SK-N-SH treated with all-trans-retinoic acid at 6 μM for 48 hours (cell line): ENCODE results near the gene RHAG.

Source experiments
- ARNTL ChIP-seq: fragments of 450-650 bp; formaldehyde crosslinking; IDR thresholded peaks from 2 replicates; pipeline ENCODE4 v1.5.0; 2020; ENCODE audit warnings: low read depth, mild to moderate bottlenecking, moderate library complexity, borderline replicate concordance
- CREB5 ChIP-seq: fragments of 250-450 bp; sonication (Bioruptor Pico); IDR thresholded peaks from 2 replicates; pipeline ENCODE4 v1.5.1; 2020; ENCODE audit warnings: low read depth, mild to moderate bottlenecking, moderate library complexity
- CSDC2 ChIP-seq: fragments of 250-450 bp; sonication (Bioruptor Pico); IDR thresholded peaks from 2 replicates; pipeline ENCODE4 v1.5.0; 2020; ENCODE audit warnings: mild to moderate bottlenecking, moderate library complexity
- PATZ1 ChIP-seq: fragments of 250-450 bp; sonication (Bioruptor Pico); IDR thresholded peaks from 2 replicates; pipeline ENCODE4 v1.8.0; 2020; ENCODE audit warnings: mild to moderate bottlenecking, moderate library complexity, borderline replicate concordance
- RARB ChIP-seq: fragments of 250-450 bp; sonication (Bioruptor Pico); IDR thresholded peaks from 2 replicates; pipeline ENCODE4 v1.8.0; 2021; ENCODE audit warnings: mild to moderate bottlenecking, moderate library complexity
- TOX ChIP-seq: fragments of 250-450 bp; sonication (Bioruptor Pico); IDR thresholded peaks from 2 replicates; pipeline ENCODE4 v1.8.0; 2021; ENCODE audit warnings: mild to moderate bottlenecking, moderate library complexity, borderline replicate concordance
- ZNF565 ChIP-seq: fragments of 450-650 bp; formaldehyde crosslinking; conservative IDR thresholded peaks from 2 replicates; pipeline ENCODE4 v1.5.0; 2020; ENCODE audit warnings: low read depth, mild to moderate bottlenecking, moderate library complexity
- ZNF70 ChIP-seq: fragments of 450-650 bp; formaldehyde crosslinking; IDR thresholded peaks from 2 replicates; pipeline ENCODE4 v1.5.0; 2020; ENCODE audit warnings: mild to moderate bottlenecking, moderate library complexity

- TF ChIP-seq CSDC2: no peak
- TF ChIP-seq ZNF565 (CRISPR knock-in tag): no peak
- no peak for TF ChIP-seq PATZ1
- TF ChIP-seq RARB: no peak
- no peak for TF ChIP-seq CREB5 (CRISPR knock-in tag)
- no peak for TF ChIP-seq ARNTL (CRISPR knock-in tag)
- no peak for TF ChIP-seq TOX (CRISPR knock-in tag)
- TF ChIP-seq ZNF70 (CRISPR knock-in tag): no peak
These were observed 71.4 kb downstream of the RHAG start for GRCh38 chr6:49565261-49565660.
